SU-DHL-6 (cell line): ENCODE results near the gene SYCP2L.

ENCODE experiments used
- CTCF ChIP-seq: fragments of 200-600 bp; sonication (generic); IDR thresholded peaks from one replicate; pipeline ENCODE4 v1.5.1; 2017; ENCODE audit warnings: antibody characterized with exemption, mild to moderate bottlenecking, low read length, moderate library complexity; ENCODE audit not compliant: insufficient read depth, poor library complexity, severe bottlenecking
- EZH2phosphoT487 ChIP-seq: fragments of 200-600 bp; sonication (generic), shearing (Covaris generic); conservative IDR thresholded peaks from 2 replicates; pipeline ENCODE4 v1.6.1; 2018; ENCODE audit warnings: mild to moderate bottlenecking, antibody characterized with exemption, low read length, moderate library complexity, mixed read lengths

- no peak for TF ChIP-seq CTCF
- TF ChIP-seq EZH2phosphoT487: no peak
These were observed 102.7 kb downstream of the SYCP2L start for GRCh38 chr6:10989587-10989986.
